SK-N-SH (cell line): ENCODE results near the gene TRAPPC3. TPM values are rescaled to one million over a fixed set of nuclear protein-coding genes. Genes with fewer than 3 reads are reported as not detected.

ENCODE experiments used
- CTCF ChIA-PET: fragments of 300-600, 350-600 bp; formaldehyde crosslinking; extraction: SDS; loops from one replicate; lab custom pipeline; 2021; lab: Yijun Ruan, JAX
- POLR2A ChIA-PET: fragments of 350-600 bp; sonication (Branson Sonifier 250); formaldehyde crosslinking; extraction: SDS; loops from one replicate; lab custom pipeline; 2020; ENCODE audit warnings: antibody characterized with exemption, inconsistent platforms; lab: Yijun Ruan, JAX
- DNase-seq: peaks from one replicate; pipeline ENCODE4 v3.0.0; 2012
- H2AFZ ChIP-seq: fragments of 200-600 bp; sonication (generic); 2 replicates; pipeline ENCODE4 v1.8.1; 2016; ENCODE audit warnings: antibody characterized with exemption, mild to moderate bottlenecking, low read depth
- H3F3A ChIP-seq: fragments of 200-600 bp; sonication (generic); replicated peaks from 2 replicates; pipeline ENCODE3; 2016; ENCODE audit warnings: antibody characterized with exemption, mild to moderate bottlenecking; ENCODE audit not compliant: insufficient read depth
- H3K27ac ChIP-seq, 2 experiments: fragments of 200-500 bp in 1 of 2; fragments of 200-600 bp in 1 of 2; sonication (Bioruptor generic) in 1 of 2; sonication (generic), shearing (Covaris generic) in 1 of 2; 2 replicates each; pipeline versions ENCODE4 v1.5.1 to v1.6.1; 2014 to 2016; ENCODE audit warnings: low read depth in 2 of 2, inconsistent platforms in 1 of 2, low read length in 1 of 2, mild to moderate bottlenecking in 1 of 2, mixed read lengths in 1 of 2
- H3K27me3 ChIP-seq: fragments of 200-600 bp; sonication (generic), shearing (Covaris generic); 2 replicates; pipeline ENCODE4 v1.6.1; 2016; ENCODE audit warnings: mixed run types; ENCODE audit not compliant: insufficient read depth
- H3K36me3 ChIP-seq, 2 experiments: fragments of 200-500 bp in 1 of 2; fragments of 200-600 bp in 1 of 2; sonication (Bioruptor generic) in 1 of 2; sonication (generic) in 1 of 2; replicated peaks in 1 of 2; 2 replicates each; pipeline versions ENCODE3 to v1.5.1; 2014 to 2016; ENCODE audit warnings: low read length in 1 of 2, mild to moderate bottlenecking in 1 of 2; ENCODE audit not compliant: insufficient read depth in 2 of 2, control insufficient read depth in 1 of 2
- H3K4me1 ChIP-seq, 2 experiments: fragments of 200-500 bp in 1 of 2; fragments of 200-600 bp in 1 of 2; sonication (Bioruptor generic) in 1 of 2; sonication (generic), shearing (Covaris generic) in 1 of 2; 2 replicates each; pipeline versions ENCODE4 v1.5.1 to v1.6.1; 2014 to 2016; ENCODE audit warnings: low read depth in 1 of 2, low read length in 1 of 2, mixed run types in 1 of 2; ENCODE audit not compliant: insufficient read depth in 2 of 2, control insufficient read depth in 1 of 2
- H3K4me2 ChIP-seq: fragments of 200-600 bp; sonication (generic), shearing (Covaris generic); 2 replicates; pipeline ENCODE4 v1.6.1; 2017; ENCODE audit warnings: mixed run types
- H3K4me3 ChIP-seq, 2 experiments: fragments of 200-500 bp in 1 of 2; fragments of 200-600 bp in 1 of 2; sonication (Bioruptor generic) in 1 of 2; sonication (generic), shearing (Covaris generic) in 1 of 2; 2 replicates each; pipeline versions ENCODE4 v1.5.1 to v1.8.1; 2014 to 2016; ENCODE audit warnings: low read depth in 2 of 2, inconsistent platforms in 1 of 2, low read length in 1 of 2, mild to moderate bottlenecking in 1 of 2, mixed read lengths in 1 of 2, moderate library complexity in 1 of 2
- H3K79me2 ChIP-seq: fragments of 200-600 bp; sonication (generic); 2 replicates; pipeline ENCODE4 v1.8.1; 2017; ENCODE audit warnings: mild to moderate bottlenecking; ENCODE audit not compliant: insufficient read depth
- H3K9ac ChIP-seq: fragments of 200-600 bp; sonication (generic); 2 replicates; pipeline ENCODE4 v1.6.1; 2017; ENCODE audit warnings: mixed run types
- H3K9me2 ChIP-seq: fragments of 200-600 bp; sonication (generic); 2 replicates; pipeline ENCODE4 v1.6.1; 2017; ENCODE audit warnings: mixed run types
- H3K9me3 ChIP-seq: fragments of 200-600 bp; sonication (generic); 2 replicates; pipeline ENCODE4 v1.6.1; 2017; ENCODE audit warnings: mixed run types, mild to moderate bottlenecking, moderate library complexity
- H4K20me1 ChIP-seq: fragments of 200-600 bp; sonication (generic); 2 replicates; pipeline ENCODE4 v1.6.1; 2017; ENCODE audit warnings: mild to moderate bottlenecking, mixed run types; ENCODE audit not compliant: insufficient read depth
- CHD2 ChIP-seq: fragments of 150-350 bp; IDR thresholded peaks from 2 replicates; pipeline ENCODE4 v1.6.1; 2018; ENCODE audit warnings: low read length; ENCODE audit not compliant: partially characterized antibody
- EZH2phosphoT487 ChIP-seq: fragments of 200-600 bp; sonication (generic); IDR thresholded peaks from 2 replicates; pipeline ENCODE4 v1.6.1; 2017; ENCODE audit warnings: low read depth, mixed run types, mild to moderate bottlenecking, antibody characterized with exemption, moderate library complexity, borderline replicate concordance
- FOXJ3 ChIP-seq: sonication (generic); formaldehyde crosslinking; IDR thresholded peaks from 2 replicates; pipeline ENCODE4 v1.5.1; 2020; ENCODE audit warnings: mild to moderate bottlenecking, missing genetic modification reagents
- FOXM1 ChIP-seq: IDR thresholded peaks from 2 replicates; pipeline ENCODE4 v1.4.0; 2012; ENCODE audit warnings: low read depth, mild to moderate bottlenecking
- MXI1 ChIP-seq: IDR thresholded peaks from 2 replicates; pipeline ENCODE4 v1.6.1; 2012; ENCODE audit warnings: mild to moderate bottlenecking, low read depth, low read length, improper control_type of control experiment
- NFIC ChIP-seq: IDR thresholded peaks from 2 replicates; pipeline ENCODE4 v1.4.0; 2012; ENCODE audit warnings: borderline replicate concordance
- RAD21 ChIP-seq: IDR thresholded peaks from 2 replicates; pipeline ENCODE4 v1.6.1; 2012; ENCODE audit warnings: mild to moderate bottlenecking, low read length
- RCOR1 ChIP-seq: fragments of 150-350 bp; IDR thresholded peaks from 2 replicates; pipeline ENCODE4 v1.6.1; 2017; ENCODE audit warnings: antibody characterized with exemption, low read length
- SIN3A ChIP-seq: IDR thresholded peaks from 2 replicates; pipeline ENCODE4 v1.6.1; 2012; ENCODE audit warnings: low read depth, mild to moderate bottlenecking, low read length, moderate library complexity, borderline replicate concordance
- SMC3 ChIP-seq: IDR thresholded peaks from 2 replicates; pipeline ENCODE4 v1.6.1; 2012; ENCODE audit warnings: low read depth, low read length, improper control_type of control experiment
- TAF1 ChIP-seq: IDR thresholded peaks from 2 replicates; pipeline ENCODE4 v1.6.1; 2012; ENCODE audit warnings: low read depth, mild to moderate bottlenecking, low read length, moderate library complexity, borderline replicate concordance
- TCF12 ChIP-seq: IDR thresholded peaks from 2 replicates; pipeline ENCODE4 v1.4.0; 2012
- WGBS: methylation state at CpG from one replicate; pipeline ENCODE4 v1.1.6; 2017; ENCODE audit warnings: low lambda C conversion rate; 5-methylcytosine and 5-hydroxymethylcytosine counted together
- polyA plus RNA-seq, 3 experiments: library from polyadenylated mRNA; depleted of rRNA; stranded (reverse); fragments of >200 nt; gene quantifications; 2 replicates each; pipeline ENCODE4 v1.2.3, GENCODE V29; 2012
- TF ChIP-seq, protein P1 (sequence below): IDR thresholded peaks from 2 replicates; pipeline ENCODE4; 2012
- TF ChIP-seq, protein P2 (sequence below): fragments of 200-600 bp; sonication (generic); IDR thresholded peaks from 2 replicates; pipeline ENCODE4 v1.6.1; 2017; ENCODE audit warnings: antibody characterized with exemption, mild to moderate bottlenecking, moderate library complexity
- TF ChIP-seq, protein P3 (sequence below): IDR thresholded peaks from 2 replicates; pipeline ENCODE4 v1.4.0; 2012; ENCODE audit warnings: low read depth, borderline replicate concordance
- TF ChIP-seq, protein P4 (sequence below): IDR thresholded peaks from 2 replicates; pipeline ENCODE4 v1.4.0; 2012; ENCODE audit warnings: low read depth, borderline replicate concordance

TRAPPC3 gene
- polyA plus RNA-seq, 1 of the 3 experiments (the other 2 are of a cell fraction), result 149 TPM

DNA sequence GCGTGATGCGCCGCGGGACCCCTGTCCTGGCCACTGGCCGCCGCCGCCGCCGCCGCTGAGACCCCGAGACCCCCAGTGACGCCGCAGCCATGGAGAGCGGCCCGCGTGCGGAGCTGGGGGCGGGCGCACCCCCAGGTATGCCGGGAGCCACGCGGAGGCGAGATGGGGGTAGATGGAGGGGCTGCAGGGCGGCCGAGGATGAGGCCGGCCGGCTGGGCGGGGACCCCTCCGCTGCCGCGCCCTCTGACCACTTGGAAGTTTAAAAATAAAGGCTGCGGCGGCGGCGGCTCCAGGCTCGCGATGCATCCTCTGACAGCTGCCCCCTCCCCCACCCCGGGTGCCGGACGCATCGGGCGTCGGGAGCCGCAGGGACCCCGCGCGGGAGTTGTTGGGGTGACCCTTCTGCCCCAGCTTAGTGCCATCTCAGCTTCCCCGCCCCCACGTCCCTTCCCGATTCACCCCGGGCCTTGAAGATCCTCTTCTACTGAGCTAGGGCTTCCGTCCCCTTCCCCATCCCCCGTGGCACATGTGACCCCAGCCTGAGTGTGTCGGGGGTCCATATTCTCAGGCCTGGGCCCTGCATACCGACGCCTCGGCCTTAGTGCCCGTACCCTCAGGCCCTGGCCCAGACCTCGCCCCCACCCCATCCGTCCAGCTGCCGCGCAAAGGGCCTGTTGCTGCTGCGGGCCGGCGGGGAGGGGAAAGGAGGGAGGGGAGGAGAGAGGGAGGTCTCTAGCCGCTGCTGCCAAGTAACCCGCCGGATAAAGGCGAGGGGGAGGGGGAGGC is 7.2 kb upstream of the TRAPPC3 start:
- CTCF ChIA-PET, result interaction anchor here (0.8 to 5.6 kb wide), 6 partner anchors 27 to 186 kb away, joined by 3 to 49 read pairs (median 4); partner anchors contain the start of gene THRAP3
- DNase-seq, result peak; percentile 85
- peaks cover 38 to 48% of the 10 kb centered on the region in 2 experiments for H3K4me1 ChIP-seq
- peak; percentile 24; the same call in 1 of the 2 replicates for TF ChIP-seq NFIC
- no peak for TF ChIP-seq FOXM1
- TF ChIP-seq TAF1, result 0 out of 2 replicates have a peak, but pooled peaks have one; percentile 23
- TF ChIP-seq EZH2phosphoT487, result no peak
- TF ChIP-seq, protein P1, sequence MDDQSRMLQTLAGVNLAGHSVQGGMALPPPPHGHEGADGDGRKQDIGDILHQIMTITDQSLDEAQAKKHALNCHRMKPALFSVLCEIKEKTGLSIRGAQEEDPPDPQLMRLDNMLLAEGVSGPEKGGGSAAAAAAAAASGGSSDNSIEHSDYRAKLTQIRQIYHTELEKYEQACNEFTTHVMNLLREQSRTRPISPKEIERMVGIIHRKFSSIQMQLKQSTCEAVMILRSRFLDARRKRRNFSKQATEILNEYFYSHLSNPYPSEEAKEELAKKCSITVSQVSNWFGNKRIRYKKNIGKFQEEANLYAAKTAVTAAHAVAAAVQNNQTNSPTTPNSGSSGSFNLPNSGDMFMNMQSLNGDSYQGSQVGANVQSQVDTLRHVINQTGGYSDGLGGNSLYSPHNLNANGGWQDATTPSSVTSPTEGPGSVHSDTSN, result no peak
- TF ChIP-seq SMC3, result 0 out of 2 replicates have a peak, but pooled peaks have one; percentile 4
- no peak for TF ChIP-seq RCOR1
- peak; percentile 74 for TF ChIP-seq MXI1
- no peak for TF ChIP-seq RAD21
- TF ChIP-seq FOXJ3 (CRISPR knock-in tag), result 0 out of 2 replicates have a peak, but pooled peaks have one; percentile 70
- TF ChIP-seq SIN3A, result peak; percentile 73
- peak; percentile 39 for TF ChIP-seq CHD2
- TF ChIP-seq, protein P2, sequence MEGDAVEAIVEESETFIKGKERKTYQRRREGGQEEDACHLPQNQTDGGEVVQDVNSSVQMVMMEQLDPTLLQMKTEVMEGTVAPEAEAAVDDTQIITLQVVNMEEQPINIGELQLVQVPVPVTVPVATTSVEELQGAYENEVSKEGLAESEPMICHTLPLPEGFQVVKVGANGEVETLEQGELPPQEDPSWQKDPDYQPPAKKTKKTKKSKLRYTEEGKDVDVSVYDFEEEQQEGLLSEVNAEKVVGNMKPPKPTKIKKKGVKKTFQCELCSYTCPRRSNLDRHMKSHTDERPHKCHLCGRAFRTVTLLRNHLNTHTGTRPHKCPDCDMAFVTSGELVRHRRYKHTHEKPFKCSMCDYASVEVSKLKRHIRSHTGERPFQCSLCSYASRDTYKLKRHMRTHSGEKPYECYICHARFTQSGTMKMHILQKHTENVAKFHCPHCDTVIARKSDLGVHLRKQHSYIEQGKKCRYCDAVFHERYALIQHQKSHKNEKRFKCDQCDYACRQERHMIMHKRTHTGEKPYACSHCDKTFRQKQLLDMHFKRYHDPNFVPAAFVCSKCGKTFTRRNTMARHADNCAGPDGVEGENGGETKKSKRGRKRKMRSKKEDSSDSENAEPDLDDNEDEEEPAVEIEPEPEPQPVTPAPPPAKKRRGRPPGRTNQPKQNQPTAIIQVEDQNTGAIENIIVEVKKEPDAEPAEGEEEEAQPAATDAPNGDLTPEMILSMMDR, result no peak
- TF ChIP-seq, protein P3, sequence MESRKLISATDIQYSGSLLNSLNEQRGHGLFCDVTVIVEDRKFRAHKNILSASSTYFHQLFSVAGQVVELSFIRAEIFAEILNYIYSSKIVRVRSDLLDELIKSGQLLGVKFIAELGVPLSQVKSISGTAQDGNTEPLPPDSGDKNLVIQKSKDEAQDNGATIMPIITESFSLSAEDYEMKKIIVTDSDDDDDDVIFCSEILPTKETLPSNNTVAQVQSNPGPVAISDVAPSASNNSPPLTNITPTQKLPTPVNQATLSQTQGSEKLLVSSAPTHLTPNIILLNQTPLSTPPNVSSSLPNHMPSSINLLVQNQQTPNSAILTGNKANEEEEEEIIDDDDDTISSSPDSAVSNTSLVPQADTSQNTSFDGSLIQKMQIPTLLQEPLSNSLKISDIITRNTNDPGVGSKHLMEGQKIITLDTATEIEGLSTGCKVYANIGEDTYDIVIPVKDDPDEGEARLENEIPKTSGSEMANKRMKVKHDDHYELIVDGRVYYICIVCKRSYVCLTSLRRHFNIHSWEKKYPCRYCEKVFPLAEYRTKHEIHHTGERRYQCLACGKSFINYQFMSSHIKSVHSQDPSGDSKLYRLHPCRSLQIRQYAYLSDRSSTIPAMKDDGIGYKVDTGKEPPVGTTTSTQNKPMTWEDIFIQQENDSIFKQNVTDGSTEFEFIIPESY, result no peak
- TF ChIP-seq, protein P4, sequence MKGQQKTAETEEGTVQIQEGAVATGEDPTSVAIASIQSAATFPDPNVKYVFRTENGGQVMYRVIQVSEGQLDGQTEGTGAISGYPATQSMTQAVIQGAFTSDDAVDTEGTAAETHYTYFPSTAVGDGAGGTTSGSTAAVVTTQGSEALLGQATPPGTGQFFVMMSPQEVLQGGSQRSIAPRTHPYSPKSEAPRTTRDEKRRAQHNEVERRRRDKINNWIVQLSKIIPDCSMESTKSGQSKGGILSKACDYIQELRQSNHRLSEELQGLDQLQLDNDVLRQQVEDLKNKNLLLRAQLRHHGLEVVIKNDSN, result 0 out of 2 replicates have a peak, but pooled peaks have one; percentile 44
- TF ChIP-seq TCF12, result 0 out of 2 replicates have a peak, but pooled peaks have one; percentile 12
- POLR2A ChIA-PET, result interaction anchor here (0.7 to 1.3 kb wide), 3 partner anchors 16 to 67 kb away, joined by 3 read pairs; partner anchors contain the start of gene THRAP3
- peak overlapping the region; percentile 76 for H3K4me2 ChIP-seq
- H3K36me3 ChIP-seq, result peaks cover 8 to 9% of the 10 kb centered on the region in 2 experiments
- no peaks in the 10 kb centered on the region for H3K9me2 ChIP-seq
- H3K27me3 ChIP-seq, result no peaks in the 10 kb centered on the region
- peaks cover 68% of the 10 kb centered on the region for H3K79me2 ChIP-seq
- H3K9me3 ChIP-seq, result no peaks in the 10 kb centered on the region
- peaks cover 46% of the 10 kb centered on the region for H4K20me1 ChIP-seq
- peak overlapping the region; percentile 87 to 99 for H3K4me3 ChIP-seq
- peak overlapping the region; percentile 32; the same call in 1 of the 2 replicates for H2AFZ ChIP-seq
- peaks cover 8% of the 10 kb centered on the region for H3F3A ChIP-seq
- whole genome bisulfite sequencing, result under 1% methylated on average over 31 of the region's 69 CpGs
- peak overlapping the region; percentile 90 to 98 for H3K27ac ChIP-seq
- H3K9ac ChIP-seq, result peak overlapping the region; percentile 98
